Loucy (cell line): ENCODE data around the gene TSHZ2.
"Not testable (repeated sequence)": the region's sequence is repeated elsewhere in the genome, so short reads cannot be mapped to it uniquely, and the experiment has no call there.

Source experiments
- EZH2phosphoT487 ChIP-seq: fragments of 200-600 bp; IDR thresholded peaks from 2 replicates; pipeline ENCODE4 v1.6.1; 2018; ENCODE audit warnings: antibody characterized with exemption, mild to moderate bottlenecking, moderate library complexity, borderline replicate concordance
- TF ChIP-seq, protein P1 (sequence below): fragments of 200-600 bp; sonication (generic); conservative IDR thresholded peaks from 2 replicates; pipeline ENCODE4 v1.5.1; 2014; ENCODE audit warnings: mild to moderate bottlenecking, antibody characterized with exemption, low read length

DNA sequence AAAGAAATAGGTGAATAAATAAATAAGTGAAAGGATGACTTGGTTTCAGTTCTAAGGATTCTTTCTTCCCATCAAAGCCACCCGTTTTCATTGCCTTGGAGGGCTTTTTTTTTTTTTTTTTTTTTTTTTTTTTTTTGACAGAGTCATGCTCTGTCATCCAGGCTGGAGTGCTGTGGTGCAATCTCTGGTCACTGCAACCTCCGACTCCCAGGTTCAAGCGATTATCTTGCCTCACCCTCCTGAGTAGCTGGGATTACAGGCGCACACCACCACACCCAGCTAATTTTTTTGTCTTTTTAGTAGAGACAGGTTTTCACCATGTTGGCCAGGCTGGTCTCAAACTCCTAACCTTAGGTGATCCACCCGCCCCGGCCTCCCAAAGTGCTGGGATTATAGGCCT, 351.3 kb downstream of the TSHZ2 start:
- TF ChIP-seq, protein P1, sequence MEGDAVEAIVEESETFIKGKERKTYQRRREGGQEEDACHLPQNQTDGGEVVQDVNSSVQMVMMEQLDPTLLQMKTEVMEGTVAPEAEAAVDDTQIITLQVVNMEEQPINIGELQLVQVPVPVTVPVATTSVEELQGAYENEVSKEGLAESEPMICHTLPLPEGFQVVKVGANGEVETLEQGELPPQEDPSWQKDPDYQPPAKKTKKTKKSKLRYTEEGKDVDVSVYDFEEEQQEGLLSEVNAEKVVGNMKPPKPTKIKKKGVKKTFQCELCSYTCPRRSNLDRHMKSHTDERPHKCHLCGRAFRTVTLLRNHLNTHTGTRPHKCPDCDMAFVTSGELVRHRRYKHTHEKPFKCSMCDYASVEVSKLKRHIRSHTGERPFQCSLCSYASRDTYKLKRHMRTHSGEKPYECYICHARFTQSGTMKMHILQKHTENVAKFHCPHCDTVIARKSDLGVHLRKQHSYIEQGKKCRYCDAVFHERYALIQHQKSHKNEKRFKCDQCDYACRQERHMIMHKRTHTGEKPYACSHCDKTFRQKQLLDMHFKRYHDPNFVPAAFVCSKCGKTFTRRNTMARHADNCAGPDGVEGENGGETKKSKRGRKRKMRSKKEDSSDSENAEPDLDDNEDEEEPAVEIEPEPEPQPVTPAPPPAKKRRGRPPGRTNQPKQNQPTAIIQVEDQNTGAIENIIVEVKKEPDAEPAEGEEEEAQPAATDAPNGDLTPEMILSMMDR: not testable (repeated sequence)
- TF ChIP-seq EZH2phosphoT487: not testable (repeated sequence)
